Activated T-helper 17 cell treated with anti-CD3 and anti-CD28 coated beads, Interleukin-2, amount 50 U/mL, for 72 hours (primary cell): ENCODE data around the gene P2RY2. TPM values are rescaled to one million over a fixed set of nuclear protein-coding genes. Genes with fewer than 3 reads are reported as not detected.

ENCODE experiments used
- ATAC-seq: fragments of 150-1000 bp; cut with Tn5 transposase; replicated peaks from 2 replicates; pipeline ENCODE4 v1.10.0; 2021; ENCODE audit warnings: mild to moderate bottlenecking, moderate library complexity
- H3K27ac Mint-ChIP-seq: one replicate; pipeline ENCODE4 v1.8.0; 2022; ENCODE audit warnings: mixed read lengths
- H3K27me3 Mint-ChIP-seq: one replicate; pipeline ENCODE4 v1.8.0; 2022; ENCODE audit warnings: mixed read lengths
- H3K36me3 Mint-ChIP-seq: one replicate; pipeline ENCODE4 v1.8.0; 2022; ENCODE audit warnings: low read depth, mild to moderate bottlenecking, mixed read lengths
- H3K4me1 Mint-ChIP-seq: one replicate; pipeline ENCODE4 v1.8.0; 2022; ENCODE audit warnings: mixed read lengths
- H3K4me3 Mint-ChIP-seq: one replicate; pipeline ENCODE4 v1.8.0; 2022; ENCODE audit warnings: mild to moderate bottlenecking, mixed read lengths
- H3K9me3 Mint-ChIP-seq: one replicate; pipeline ENCODE4 v1.8.0; 2022; ENCODE audit warnings: mixed read lengths
- total RNA-seq, 2 donors: library from RNA; stranded (reverse); gene quantifications; one replicate each; pipeline ENCODE4 v1.2.3, GENCODE V29; 2022

Gene P2RY2
- total RNA-seq, 2 donors from 2014 or later = not detected

DNA sequence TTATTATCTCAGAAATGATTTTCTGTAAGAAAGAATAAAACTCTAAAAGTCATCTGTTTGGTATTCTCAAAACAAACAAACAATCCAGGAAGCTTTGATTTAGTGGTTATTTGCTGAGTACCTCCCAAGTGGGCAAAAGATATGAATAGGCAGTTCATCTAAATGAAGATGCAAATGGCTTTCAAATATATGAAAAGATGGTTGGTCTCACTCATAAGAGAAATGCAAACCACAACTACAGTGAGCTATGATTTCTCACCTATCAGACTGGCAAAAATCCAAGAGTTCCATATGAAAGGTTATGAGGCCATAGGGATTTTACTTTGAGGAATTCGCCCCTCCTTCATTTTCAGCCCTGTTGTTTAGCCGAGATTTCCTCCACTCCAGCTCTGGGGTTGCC lies 11.3 kb upstream of the P2RY2 start:
- H3K27ac Mint-ChIP-seq = no peak overlapping the region
- no peak for ATAC-seq
- H3K36me3 Mint-ChIP-seq = no peaks in the 10 kb centered on the region
- H3K27me3 Mint-ChIP-seq = peaks cover 13% of the 10 kb centered on the region
- H3K4me1 Mint-ChIP-seq = no peaks in the 10 kb centered on the region
- no peaks in the 10 kb centered on the region for H3K9me3 Mint-ChIP-seq
- no peak overlapping the region for H3K4me3 Mint-ChIP-seq

- Mint-ChIP-seq H3K36me3 (no peaks in the 10 kb centered on the region), H3K4me1 (no peaks in the 10 kb centered on the region), H3K27me3 (peaks cover 8% of the 10 kb centered on the region), H3K27ac (no peak overlapping the region), H3K9me3 (no peaks in the 10 kb centered on the region), H3K4me3 (no peak overlapping the region)
- ATAC-seq = no peak
Measured at GRCh38 chr11:73209892-73210291, 8.2 kb upstream of the P2RY2 start.

- no peaks in the 10 kb centered on the region for H3K4me1 Mint-ChIP-seq
- H3K27ac Mint-ChIP-seq = no peak overlapping the region
- no peak for ATAC-seq
- no peaks in the 10 kb centered on the region for H3K27me3 Mint-ChIP-seq
- H3K4me3 Mint-ChIP-seq = no peak overlapping the region
- no peaks in the 10 kb centered on the region for H3K9me3 Mint-ChIP-seq
- no peaks in the 10 kb centered on the region for H3K36me3 Mint-ChIP-seq
Measured at GRCh38 chr11:73210916-73211667, 7.0 kb upstream of the P2RY2 start.

- Mint-ChIP-seq H3K27me3 (peaks cover 7% of the 10 kb centered on the region), H3K4me1 (no peaks in the 10 kb centered on the region), H3K36me3 (no peaks in the 10 kb centered on the region), H3K4me3 (no peak overlapping the region), H3K27ac (no peak overlapping the region), H3K9me3 (no peaks in the 10 kb centered on the region)
- no peak for ATAC-seq
Measured at GRCh38 chr11:73213196-73214143, 4.6 kb upstream of the P2RY2 start.

- Mint-ChIP-seq H3K27me3 (peaks cover 17% of the 10 kb centered on the region), H3K27ac (no peak overlapping the region), H3K36me3 (no peaks in the 10 kb centered on the region), H3K4me1 (no peaks in the 10 kb centered on the region), H3K4me3 (no peak overlapping the region), H3K9me3 (no peaks in the 10 kb centered on the region)
- ATAC-seq = no peak
Measured at GRCh38 chr11:73215191-73216134, 2.6 kb upstream of the P2RY2 start.

GRCh38 chr11:73216465-73216864 lies 1.6 kb upstream of the P2RY2 start:
- H3K4me1 Mint-ChIP-seq = no peaks in the 10 kb centered on the region
- H3K4me3 Mint-ChIP-seq = peak overlapping the region; percentile 68
- no peaks in the 10 kb centered on the region for H3K9me3 Mint-ChIP-seq
- no peak overlapping the region for H3K27ac Mint-ChIP-seq
- ATAC-seq = no peak
- peaks cover 20% of the 10 kb centered on the region for H3K27me3 Mint-ChIP-seq
- H3K36me3 Mint-ChIP-seq = no peaks in the 10 kb centered on the region

- no peaks in the 10 kb centered on the region for H3K36me3 Mint-ChIP-seq
- peak overlapping the region; percentile 68 for H3K4me3 Mint-ChIP-seq
- peaks cover 20% of the 10 kb centered on the region for H3K27me3 Mint-ChIP-seq
- H3K9me3 Mint-ChIP-seq = no peaks in the 10 kb centered on the region
- no peak overlapping the region for H3K27ac Mint-ChIP-seq
- no peak for ATAC-seq
- H3K4me1 Mint-ChIP-seq = no peaks in the 10 kb centered on the region
Measured at GRCh38 chr11:73217131-73217809, 811 bp upstream of the P2RY2 start.

- ATAC-seq = no peak
- Mint-ChIP-seq H3K27ac (no peak overlapping the region), H3K9me3 (no peaks in the 10 kb centered on the region), H3K4me1 (no peaks in the 10 kb centered on the region), H3K4me3 (peak overlapping the region; percentile 68), H3K27me3 (peaks cover 20% of the 10 kb centered on the region), H3K36me3 (no peaks in the 10 kb centered on the region)
Measured at GRCh38 chr11:73217810-73218105, 323 bp upstream of the P2RY2 start.

GRCh38 chr11:73218830-73219215 lies 742 bp downstream of the P2RY2 start:
- no peaks in the 10 kb centered on the region for H3K36me3 Mint-ChIP-seq
- no peak for ATAC-seq
- H3K9me3 Mint-ChIP-seq = no peaks in the 10 kb centered on the region
- H3K27ac Mint-ChIP-seq = no peak overlapping the region
- H3K4me3 Mint-ChIP-seq = peak overlapping the region; percentile 44
- H3K4me1 Mint-ChIP-seq = no peaks in the 10 kb centered on the region
- H3K27me3 Mint-ChIP-seq = peaks cover 20% of the 10 kb centered on the region

- Mint-ChIP-seq H3K4me1 (no peaks in the 10 kb centered on the region), H3K36me3 (no peaks in the 10 kb centered on the region), H3K27me3 (peaks cover 20% of the 10 kb centered on the region), H3K9me3 (no peaks in the 10 kb centered on the region), H3K4me3 (peak overlapping the region; percentile 44), H3K27ac (no peak overlapping the region)
- no peak for ATAC-seq
Measured at GRCh38 chr11:73219396-73220285, 1.6 kb downstream of the P2RY2 start.

DNA sequence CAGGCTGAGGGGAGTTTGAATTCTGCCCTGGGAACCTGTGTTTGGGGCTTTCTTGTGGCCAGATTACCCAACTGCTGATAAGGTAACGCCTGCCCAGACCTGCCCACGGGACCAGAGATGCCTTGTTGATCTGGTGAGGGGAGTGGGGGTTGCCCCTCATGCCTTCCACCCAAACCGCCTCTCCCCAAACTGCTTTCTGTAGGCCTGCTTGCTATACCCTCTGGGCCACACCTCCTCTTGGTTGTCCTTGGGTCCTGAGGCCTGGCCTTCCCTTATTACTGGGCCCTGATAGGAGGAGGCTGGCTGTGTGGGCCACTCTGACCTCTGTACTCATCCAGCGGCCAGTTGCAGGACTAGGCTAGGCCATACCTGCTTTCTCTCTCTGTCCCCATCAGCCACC lies 3.4 kb downstream of the P2RY2 start:
- H3K4me3 Mint-ChIP-seq = no peak overlapping the region
- H3K27me3 Mint-ChIP-seq = peaks cover 20% of the 10 kb centered on the region
- ATAC-seq = no peak
- no peaks in the 10 kb centered on the region for H3K4me1 Mint-ChIP-seq
- no peaks in the 10 kb centered on the region for H3K36me3 Mint-ChIP-seq
- H3K27ac Mint-ChIP-seq = no peak overlapping the region
- no peaks in the 10 kb centered on the region for H3K9me3 Mint-ChIP-seq

GRCh38 chr11:73221996-73222395 lies 3.9 kb downstream of the P2RY2 start:
- H3K4me3 Mint-ChIP-seq = no peak overlapping the region
- no peaks in the 10 kb centered on the region for H3K36me3 Mint-ChIP-seq
- H3K9me3 Mint-ChIP-seq = no peaks in the 10 kb centered on the region
- no peak overlapping the region for H3K27ac Mint-ChIP-seq
- no peaks in the 10 kb centered on the region for H3K4me1 Mint-ChIP-seq
- peaks cover 17% of the 10 kb centered on the region for H3K27me3 Mint-ChIP-seq
- no peak for ATAC-seq

- Mint-ChIP-seq H3K36me3 (no peaks in the 10 kb centered on the region), H3K27me3 (peaks cover 10% of the 10 kb centered on the region), H3K4me1 (no peaks in the 10 kb centered on the region), H3K27ac (no peak overlapping the region), H3K9me3 (no peaks in the 10 kb centered on the region), H3K4me3 (no peak overlapping the region)
- no peak for ATAC-seq
Measured at GRCh38 chr11:73223998-73224730, 6.1 kb downstream of the P2RY2 start.
